K562 (cell line): ENCODE data around the gene USP24. TPM values are rescaled to one million over a fixed set of nuclear protein-coding genes. Genes with fewer than 3 reads are reported as not detected.

Experiments
- COPS2 ChIP-seq: fragments of 450-650 bp; conservative IDR thresholded peaks from 2 replicates; pipeline ENCODE4 v1.6.1; 2016; ENCODE audit warnings: mild to moderate bottlenecking, moderate library complexity
- ERF ChIP-seq: fragments of 450-650 bp; formaldehyde crosslinking; IDR thresholded peaks from 2 replicates; pipeline ENCODE4 v1.4.0; 2020; ENCODE audit warnings: mild to moderate bottlenecking, mixed read lengths
- HES1 ChIP-seq: fragments of 450-650 bp; IDR thresholded peaks from 2 replicates; pipeline ENCODE4 v1.6.1; 2016; ENCODE audit warnings: low read depth, mild to moderate bottlenecking, moderate library complexity
- ILF3 ChIP-seq: fragments of 450-650 bp; IDR thresholded peaks from 2 replicates; pipeline ENCODE4 v1.6.1; 2018; ENCODE audit warnings: antibody characterized with exemption, mild to moderate bottlenecking, moderate library complexity, borderline replicate concordance
- IRF2 ChIP-seq: sonication (generic); formaldehyde crosslinking; IDR thresholded peaks from 2 replicates; pipeline ENCODE4 v1.8.1; 2022; ENCODE audit warnings: mild to moderate bottlenecking, missing genetic modification reagents
- PHTF2 ChIP-seq: fragments of 250-450 bp; sonication (Bioruptor Pico); IDR thresholded peaks from 2 replicates; pipeline ENCODE4 v1.5.0; 2021; ENCODE audit warnings: mild to moderate bottlenecking
- RFX5 ChIP-seq: IDR thresholded peaks from 2 replicates; pipeline ENCODE4 v1.6.1; 2011; ENCODE audit warnings: low read depth, mild to moderate bottlenecking, improper control_type of control experiment, low read length
- SNAPC5 ChIP-seq: fragments of 250-450 bp; sonication (Bioruptor Pico); IDR thresholded peaks from 2 replicates; pipeline ENCODE4 v1.8.0; 2021; ENCODE audit warnings: moderate library complexity, mild to moderate bottlenecking, inconsistent platforms
- XRCC3 ChIP-seq: fragments of 450-650 bp; IDR thresholded peaks from 2 replicates; pipeline ENCODE4 v1.6.1; 2017; ENCODE audit warnings: mild to moderate bottlenecking, moderate library complexity
- ZBTB12 ChIP-seq: fragments of 250-450 bp; sonication (Bioruptor Pico); IDR thresholded peaks from 2 replicates; pipeline ENCODE4 v1.4.0; 2020
- ZBTB17 ChIP-seq: fragments of 450-650 bp; formaldehyde crosslinking; IDR thresholded peaks from 2 replicates; pipeline ENCODE4 v1.4.0; 2020; ENCODE audit warnings: mild to moderate bottlenecking
- ZNF212 ChIP-seq: fragments of 450-650 bp; formaldehyde crosslinking; IDR thresholded peaks from 2 replicates; pipeline ENCODE4 v1.4.0; 2020; ENCODE audit warnings: mild to moderate bottlenecking
- ZNF224 ChIP-seq: sonication (generic); formaldehyde crosslinking; IDR thresholded peaks from 2 replicates; pipeline ENCODE4 v1.8.0; 2022; ENCODE audit warnings: mild to moderate bottlenecking, missing genetic modification reagents
- ZNF561 ChIP-seq: fragments of 450-650 bp; formaldehyde crosslinking; conservative IDR thresholded peaks from 2 replicates; pipeline ENCODE4 v1.4.0; 2020; ENCODE audit warnings: mild to moderate bottlenecking, moderate library complexity
- ZNF592 ChIP-seq: fragments of 450-650 bp; IDR thresholded peaks from 2 replicates; pipeline ENCODE4 v1.6.1; 2017; ENCODE audit warnings: antibody characterized with exemption, mild to moderate bottlenecking
- polyA plus RNA-seq, 8 experiments: library from polyadenylated mRNA; depleted of rRNA in 4 of 8; stranded (reverse) in 5 of 8; unstranded in 3 of 8; fragments of >200 nt; fragmentation: Nextera tagmentation in 2 of 8; fragmentation: Illumina TruSeq in 1 of 8; extraction: Ambion mirVana in 2 of 8; extraction: Trizol in 1 of 8; gene quantifications; 2 replicates each; pipeline versions ENCODE4 v1.2.1 to v1.2.3, GENCODE V29; 2011 to 2014; ENCODE audit warnings: inconsistent platforms in 1 of 8, missing spikeins in 1 of 8
- total RNA-seq, 7 experiments: library from RNA; depleted of rRNA in 6 of 7; stranded (reverse); fragments of >200 nt in 6 of 7; fragmentation: Illumina TruSeq in 2 of 7; extraction: Trizol in 2 of 7; gene quantifications; 2 replicates each; pipeline versions ENCODE4 v1.2.1 to v1.2.3, GENCODE V29; 2011 to 2021; ENCODE audit warnings: low replicate concordance in 1 of 7
- TF ChIP-seq, protein P1 (sequence below): sonication (generic); formaldehyde crosslinking; IDR thresholded peaks from 2 replicates; pipeline ENCODE4 v1.8.0; 2022; ENCODE audit warnings: missing genetic modification reagents, mild to moderate bottlenecking, borderline replicate concordance

Gene USP24
- total and polyA plus RNA-seq, 9 of the 15 experiments (the other 6 are each of a cell fraction or from before 2014, with no cell fraction given), result 7.7 to 62.6 (median 36.8) TPM

DNA sequence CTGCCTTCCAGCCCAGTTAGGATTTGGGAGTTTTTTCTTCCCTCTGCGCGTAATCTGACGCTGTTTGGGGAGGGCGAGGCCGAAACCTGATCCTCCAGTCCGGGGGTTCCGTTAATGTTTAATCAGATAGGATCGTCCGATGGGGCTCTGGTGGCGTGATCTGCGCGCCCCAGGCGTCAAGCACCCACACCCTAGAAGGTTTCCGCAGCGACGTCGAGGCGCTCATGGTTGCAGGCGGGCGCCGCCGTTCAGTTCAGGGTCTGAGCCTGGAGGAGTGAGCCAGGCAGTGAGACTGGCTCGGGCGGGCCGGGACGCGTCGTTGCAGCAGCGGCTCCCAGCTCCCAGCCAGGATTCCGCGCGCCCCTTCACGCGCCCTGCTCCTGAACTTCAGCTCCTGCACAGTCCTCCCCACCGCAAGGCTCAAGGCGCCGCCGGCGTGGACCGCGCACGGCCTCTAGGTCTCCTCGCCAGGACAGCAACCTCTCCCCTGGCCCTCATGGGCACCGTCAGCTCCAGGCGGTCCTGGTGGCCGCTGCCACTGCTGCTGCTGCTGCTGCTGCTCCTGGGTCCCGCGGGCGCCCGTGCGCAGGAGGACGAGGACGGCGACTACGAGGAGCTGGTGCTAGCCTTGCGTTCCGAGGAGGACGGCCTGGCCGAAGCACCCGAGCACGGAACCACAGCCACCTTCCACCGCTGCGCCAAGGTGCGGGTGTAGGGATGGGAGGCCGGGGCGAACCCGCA lies 175.7 kb downstream of the USP24 start, which contains the start of gene PCSK9 (continued):
- no peak for TF ChIP-seq ZNF212 (CRISPR knock-in tag)
- TF ChIP-seq HES1, result peak; percentile 61; the same call in 1 of the 2 replicates
- TF ChIP-seq ERF (CRISPR knock-in tag), result no peak
- peak; percentile 29; the same call in 1 of the 2 replicates for TF ChIP-seq ZBTB12 (CRISPR knock-in tag)
- no peak for TF ChIP-seq COPS2
- TF ChIP-seq IRF2 (CRISPR knock-in tag), result no peak
- peak; percentile 69; the same call in 1 of the 2 replicates for TF ChIP-seq ZNF592
- no peak for TF ChIP-seq XRCC3
- TF ChIP-seq ILF3, result no peak
- no peak for TF ChIP-seq ZNF561 (CRISPR knock-in tag)
- no peak for TF ChIP-seq SNAPC5 (CRISPR knock-in tag)
- TF ChIP-seq PHTF2 (CRISPR knock-in tag), result no peak
- TF ChIP-seq ZNF224 (CRISPR knock-in tag), result no peak
- TF ChIP-seq, protein P1, sequence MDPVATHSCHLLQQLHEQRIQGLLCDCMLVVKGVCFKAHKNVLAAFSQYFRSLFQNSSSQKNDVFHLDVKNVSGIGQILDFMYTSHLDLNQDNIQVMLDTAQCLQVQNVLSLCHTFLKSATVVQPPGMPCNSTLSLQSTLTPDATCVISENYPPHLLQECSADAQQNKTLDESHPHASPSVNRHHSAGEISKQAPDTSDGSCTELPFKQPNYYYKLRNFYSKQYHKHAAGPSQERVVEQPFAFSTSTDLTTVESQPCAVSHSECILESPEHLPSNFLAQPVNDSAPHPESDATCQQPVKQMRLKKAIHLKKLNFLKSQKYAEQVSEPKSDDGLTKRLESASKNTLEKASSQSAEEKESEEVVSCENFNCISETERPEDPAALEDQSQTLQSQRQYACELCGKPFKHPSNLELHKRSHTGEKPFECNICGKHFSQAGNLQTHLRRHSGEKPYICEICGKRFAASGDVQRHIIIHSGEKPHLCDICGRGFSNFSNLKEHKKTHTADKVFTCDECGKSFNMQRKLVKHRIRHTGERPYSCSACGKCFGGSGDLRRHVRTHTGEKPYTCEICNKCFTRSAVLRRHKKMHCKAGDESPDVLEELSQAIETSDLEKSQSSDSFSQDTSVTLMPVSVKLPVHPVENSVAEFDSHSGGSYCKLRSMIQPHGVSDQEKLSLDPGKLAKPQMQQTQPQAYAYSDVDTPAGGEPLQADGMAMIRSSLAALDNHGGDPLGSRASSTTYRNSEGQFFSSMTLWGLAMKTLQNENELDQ (CRISPR knock-in tag), result no peak
- 0 out of 2 replicates have a peak, but pooled peaks have one; percentile 18 for TF ChIP-seq ZBTB17 (CRISPR knock-in tag)
- TF ChIP-seq RFX5, result no peak
